Small intestine (tissue), 7 donors: ENCODE data around the gene MFSD11. TPM values are rescaled to one million over a fixed set of nuclear protein-coding genes. Genes with fewer than 3 reads are reported as not detected.
"Not testable (repeated sequence)": the region's sequence is repeated elsewhere in the genome, so short reads cannot be mapped to it uniquely, and the experiment has no call there.

ENCODE experiments used
- DNase-seq, 2 donors: peaks; one replicate each; pipeline versions ENCODE4 v3.0.0 to v3.0.0-alpha.2; 2013
- FAIRE-seq: peaks from 2 replicates; lab custom pipeline; 2012; peaks lifted over from hg19 to GRCh38; lab: Jason Lieb, UNC
- H3K27ac ChIP-seq, 3 donors: one replicate each; pipeline ENCODE4 v1.5.1; 2013; ENCODE audit warnings: low read length in 2 of 3, mild to moderate bottlenecking in 2 of 3, control low read depth in 1 of 3, inconsistent platforms in 1 of 3, low read depth in 1 of 3, moderate library complexity in 1 of 3
- H3K27me3 ChIP-seq, 3 donors: one replicate each; pipeline ENCODE4 v1.6.1; 2013; ENCODE audit warnings: low read length in 3 of 3, inconsistent platforms in 1 of 3; ENCODE audit not compliant: control insufficient read depth in 3 of 3, insufficient read depth in 3 of 3
- H3K36me3 ChIP-seq, 3 donors: one replicate each; pipeline ENCODE4 v1.6.1; 2013; ENCODE audit warnings: low read length in 3 of 3, inconsistent platforms in 1 of 3, low read depth in 1 of 3, mild to moderate bottlenecking in 1 of 3, moderate library complexity in 1 of 3; ENCODE audit not compliant: control insufficient read depth in 3 of 3, insufficient read depth in 2 of 3
- H3K4me1 ChIP-seq, 3 donors: one replicate each; pipeline ENCODE4 v1.6.1; 2013; ENCODE audit warnings: low read length in 2 of 3, inconsistent platforms in 1 of 3, low read depth in 1 of 3, mild to moderate bottlenecking in 1 of 3, moderate library complexity in 1 of 3; ENCODE audit not compliant: control insufficient read depth in 3 of 3, insufficient read depth in 2 of 3
- H3K4me3 ChIP-seq, 3 donors: one replicate each; pipeline ENCODE4 v1.5.1; 2013; ENCODE audit warnings: low read length in 3 of 3, control low read depth in 1 of 3, inconsistent platforms in 1 of 3, low read depth in 1 of 3, mild to moderate bottlenecking in 1 of 3, moderate library complexity in 1 of 3
- H3K9me3 ChIP-seq, 2 donors: one replicate each; pipeline ENCODE4 v1.6.1; 2013; ENCODE audit warnings: low read depth in 1 of 2, low read length in 1 of 2; ENCODE audit not compliant: control insufficient read depth in 2 of 2, insufficient read depth in 1 of 2
- WGBS, 3 donors: extraction: QIAGEN DNeasy Blood & Tissue Kit; methylation state at CpG; one replicate each; pipeline ENCODE4 v1.1.7; 2013; 5-methylcytosine and 5-hydroxymethylcytosine counted together
- polyA plus RNA-seq, 4 donors: library from polyadenylated mRNA; stranded (reverse) in 3 of 4; unstranded in 1 of 4; fragments of 200-250 nt in 3 of 4; fragments of 120-200 nt in 1 of 4; gene quantifications; one replicate each; pipeline versions ENCODE4 v1.2.1 to v1.2.3, GENCODE V29; 2013
- donor health status: healthy with polysubstance abuse.
- donor health status: control.
- donor health status: control.
- donor health status: Bipolar disorder and iron deficiency.
- donor health status: healthy.

Gene MFSD11
- polyA plus RNA-seq, 4 donors, result 8.3 to 28.4 (median 15.2) TPM

DNA sequence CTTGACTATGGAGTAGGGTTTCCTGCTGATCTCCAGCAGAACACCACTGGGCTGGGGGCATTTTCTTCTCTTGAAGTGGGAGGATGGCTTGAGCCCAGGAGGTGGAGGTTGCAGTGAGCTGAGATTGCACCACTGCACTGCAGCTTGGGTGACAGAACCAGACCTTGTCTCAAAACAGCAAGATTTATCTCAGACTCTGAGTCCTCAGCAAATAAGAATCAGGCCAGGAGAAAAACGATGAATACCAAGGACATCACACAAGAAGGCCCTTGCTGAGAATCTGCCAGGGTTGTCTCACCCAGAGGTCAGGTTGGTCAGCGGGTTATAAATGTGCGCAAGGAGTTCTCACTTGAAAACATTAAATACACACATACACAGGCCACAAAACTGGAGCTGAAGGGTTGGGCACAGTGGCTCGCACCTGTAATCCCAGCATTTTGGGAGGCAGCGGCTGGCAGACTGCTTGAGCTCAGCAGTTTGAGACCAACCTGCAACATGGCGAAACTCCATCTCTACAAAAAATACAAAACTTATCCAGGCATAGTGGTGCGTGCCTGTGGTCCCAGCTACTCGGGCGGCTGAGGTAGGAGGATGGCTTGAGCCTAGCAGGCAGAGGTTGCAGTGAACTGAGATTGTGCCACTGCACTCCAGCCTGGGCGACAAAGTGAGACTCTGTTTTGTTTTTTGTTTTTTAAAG lies 34.8 kb upstream of the MFSD11 start:
- no peaks in the 10 kb centered on the region for H3K36me3 ChIP-seq

DNA sequence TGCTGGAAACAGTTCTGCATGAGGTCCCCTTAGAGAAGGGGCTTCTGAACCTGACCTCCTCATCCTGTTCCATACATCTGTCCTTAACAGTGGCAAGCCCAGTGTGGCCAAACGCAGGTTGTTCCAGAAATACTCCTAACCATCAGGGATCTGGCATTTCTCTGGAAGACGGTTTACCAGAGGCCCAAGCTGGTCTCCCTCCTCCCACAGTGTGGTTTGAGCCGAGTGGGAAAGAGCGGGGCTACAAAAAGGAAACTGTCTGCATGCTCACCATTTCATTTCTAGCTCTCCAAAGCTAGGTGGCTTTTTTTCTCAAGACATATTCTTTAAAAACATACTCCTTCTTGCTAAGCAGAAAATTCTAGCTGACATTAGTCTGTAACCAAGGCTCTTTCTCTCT lies 33.1 kb upstream of the MFSD11 start:
- Histone ChIP-seq H3K4me3 (no peak overlapping the region), H3K9me3 (no peaks in the 10 kb centered on the region), H3K27ac (no peak overlapping the region), H3K36me3 (peaks cover 0 to 5% (median 0%) of the 10 kb centered on the region in 3 donors), H3K4me1 (peaks cover 0 to 26% (median 0%) of the 10 kb centered on the region in 3 donors), H3K27me3 (peaks cover 0 to 7% (median 0%) of the 10 kb centered on the region in 3 donors)
- 62 to 94% (median 85%) methylated on average over 4 of the region's 4 CpGs for WGBS, 3 donors
- no peak for DNase-seq
- no peak for FAIRE-seq

More for the DNA sequence above, 34.8 kb upstream of the MFSD11 start:
- Histone ChIP-seq H3K27me3 (no peaks in the 10 kb centered on the region), H3K9me3 (no peaks in the 10 kb centered on the region), H3K4me1 (peaks cover 0 to 18% (median 0%) of the 10 kb centered on the region in 3 donors), H3K27ac (no peak overlapping the region), H3K4me3 (no peak overlapping the region)
- FAIRE-seq (no peak), DNase-seq (no peak)
- 89 to 94% (median 92%) methylated on average over 10 of the region's 10 CpGs for WGBS, 3 donors

DNA sequence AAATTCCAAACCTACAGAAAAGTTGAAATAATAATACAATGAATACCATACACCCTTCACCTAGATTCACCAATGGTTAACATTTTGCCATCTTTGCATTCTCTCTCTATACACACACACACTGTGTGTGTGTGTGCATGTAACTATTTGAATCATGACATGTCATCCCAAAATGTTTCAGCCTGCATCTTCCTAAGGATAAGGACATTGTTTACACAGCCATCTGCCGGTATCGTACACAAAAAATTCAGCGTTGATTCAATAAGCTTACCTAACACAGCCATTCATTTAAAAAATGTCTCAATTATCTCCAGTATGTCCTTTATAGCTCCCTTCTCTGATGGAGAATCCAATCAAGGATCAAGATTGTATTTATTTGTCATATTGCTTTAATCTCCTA lies 31.1 kb upstream of the MFSD11 start:
- peaks cover 0 to 12% (median 0%) of the 10 kb centered on the region in 3 donors for H3K27me3 ChIP-seq
- no peak overlapping the region for H3K27ac ChIP-seq
- peaks cover 0 to 5% (median 0%) of the 10 kb centered on the region in 3 donors for H3K36me3 ChIP-seq
- DNase-seq (no peak), FAIRE-seq (no peak)
- 74 to 99% (median 82%) methylated on average over 3 of the region's 3 CpGs for WGBS, 3 donors
- H3K4me1 ChIP-seq, result peaks cover 0 to 21% (median 0%) of the 10 kb centered on the region in 3 donors
- H3K4me3 ChIP-seq, result no peak overlapping the region
- H3K9me3 ChIP-seq, result no peaks in the 10 kb centered on the region

DNA sequence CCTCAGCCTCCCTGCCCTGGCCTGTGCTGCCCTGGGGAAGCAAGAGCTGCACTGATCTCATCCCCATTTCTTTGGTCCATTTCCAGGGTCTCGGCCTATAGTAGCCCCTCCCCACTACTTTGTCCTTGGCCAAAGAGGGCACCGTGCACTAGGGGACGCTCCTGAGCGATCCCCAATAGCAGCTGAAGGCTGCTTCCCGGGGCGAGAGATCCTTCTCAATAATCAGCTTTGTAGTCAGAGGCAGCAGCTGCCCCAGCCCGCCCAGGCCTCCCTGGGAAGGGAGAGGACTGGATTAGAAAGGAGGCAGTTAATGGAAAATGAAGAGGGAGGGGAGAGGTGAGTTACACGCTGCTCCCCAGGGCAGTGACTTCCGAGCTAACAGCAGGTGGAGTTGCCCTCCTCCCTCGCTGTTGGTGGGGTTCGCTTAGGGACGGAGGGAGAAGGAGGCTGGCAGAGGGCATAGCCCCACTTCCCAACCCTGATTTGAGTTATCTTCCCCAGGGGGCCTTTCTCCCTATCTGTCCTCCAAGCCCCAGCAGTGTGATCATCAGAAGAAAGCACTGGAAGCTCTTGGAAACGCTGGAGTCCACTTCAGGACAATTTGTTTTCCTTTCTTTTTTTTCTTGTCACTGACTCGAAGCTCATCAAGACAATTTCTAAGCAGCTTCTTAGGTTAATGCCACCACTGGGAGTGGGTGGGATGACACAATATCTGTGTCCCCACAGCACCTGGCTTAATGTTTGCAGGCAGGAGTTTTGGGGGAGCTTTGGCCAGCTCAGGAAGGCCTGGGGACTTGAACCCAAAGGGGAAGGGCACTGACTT lies 29.7 kb upstream of the MFSD11 start:
- peak in 1 of 2 donors; percentile 36 for DNase-seq
- H3K4me1 ChIP-seq, result peaks cover 0 to 18% (median 0%) of the 10 kb centered on the region in 3 donors
- WGBS, 3 donors, result 53 to 63% (median 55%) methylated on average over 14 of the region's 14 CpGs

DNA sequence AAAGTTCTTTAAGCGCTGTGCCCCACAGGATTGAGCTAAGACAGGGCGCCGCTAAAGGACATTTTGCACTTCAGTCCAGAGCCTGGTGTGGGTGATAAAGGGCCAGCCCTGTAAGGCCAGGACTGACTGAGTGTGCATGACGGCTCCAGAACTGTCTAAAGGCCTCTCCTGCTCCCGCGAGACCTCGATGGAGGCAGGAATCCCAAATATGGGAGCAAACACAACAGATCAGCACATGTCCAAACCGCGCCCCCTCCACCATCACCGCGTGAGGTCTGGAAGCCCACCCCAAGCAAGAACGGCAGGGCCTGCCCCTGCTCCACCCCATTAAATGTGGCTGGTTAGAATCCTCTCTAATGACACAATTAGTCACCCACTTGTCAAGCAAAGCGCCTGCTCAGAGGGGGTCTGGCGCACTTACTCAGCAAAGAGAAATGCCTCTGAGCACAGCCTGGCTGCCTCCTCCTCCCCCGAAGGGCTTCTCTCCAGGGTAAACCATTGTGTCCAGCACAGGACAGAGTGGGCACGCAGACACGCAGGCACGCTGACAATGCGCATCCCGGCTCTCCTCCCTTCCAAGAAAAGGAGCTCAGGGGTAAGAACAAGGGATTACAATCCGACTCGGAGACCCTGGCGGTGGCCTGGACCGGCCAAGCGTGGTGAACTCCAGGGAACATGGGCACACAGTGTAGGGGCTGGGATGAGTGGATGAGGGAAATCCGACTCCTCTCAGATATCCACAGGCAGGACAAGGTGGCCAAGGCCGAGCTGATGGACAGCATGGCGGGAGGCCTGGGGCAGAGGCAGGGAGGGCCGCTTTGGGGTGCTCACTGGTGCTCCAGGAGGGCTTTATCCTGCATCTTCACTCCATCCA lies 28.6 kb upstream of the MFSD11 start:
- Histone ChIP-seq H3K9me3 (no peaks in the 10 kb centered on the region), H3K27ac (peak overlapping the region in 2 of 3 donors; percentile 77 to 92), H3K4me1 (peaks cover 0 to 18% (median 0%) of the 10 kb centered on the region in 3 donors), H3K36me3 (peaks cover 2 to 21% (median 6%) of the 10 kb centered on the region in 3 donors), H3K27me3 (peaks cover 0 to 12% (median 0%) of the 10 kb centered on the region in 3 donors), H3K4me3 (peak overlapping the region in 2 of 3 donors; percentile 4 to 54)
- DNase-seq (peak in 1 of 2 donors; percentile 59), FAIRE-seq (no peak)
- WGBS, 3 donors, result 64 to 88% (median 88%) methylated on average over 29 of the region's 29 CpGs

More for the DNA sequence above, 29.7 kb upstream of the MFSD11 start:
- peaks cover 0 to 12% (median 0%) of the 10 kb centered on the region in 3 donors for H3K27me3 ChIP-seq
- no peak overlapping the region for H3K4me3 ChIP-seq
- peak overlapping the region in 2 of 3 donors; percentile 63 to 72 for H3K27ac ChIP-seq
- no peak for FAIRE-seq
- H3K9me3 ChIP-seq, result no peaks in the 10 kb centered on the region
- peaks cover 2 to 12% (median 2%) of the 10 kb centered on the region in 3 donors for H3K36me3 ChIP-seq

DNA sequence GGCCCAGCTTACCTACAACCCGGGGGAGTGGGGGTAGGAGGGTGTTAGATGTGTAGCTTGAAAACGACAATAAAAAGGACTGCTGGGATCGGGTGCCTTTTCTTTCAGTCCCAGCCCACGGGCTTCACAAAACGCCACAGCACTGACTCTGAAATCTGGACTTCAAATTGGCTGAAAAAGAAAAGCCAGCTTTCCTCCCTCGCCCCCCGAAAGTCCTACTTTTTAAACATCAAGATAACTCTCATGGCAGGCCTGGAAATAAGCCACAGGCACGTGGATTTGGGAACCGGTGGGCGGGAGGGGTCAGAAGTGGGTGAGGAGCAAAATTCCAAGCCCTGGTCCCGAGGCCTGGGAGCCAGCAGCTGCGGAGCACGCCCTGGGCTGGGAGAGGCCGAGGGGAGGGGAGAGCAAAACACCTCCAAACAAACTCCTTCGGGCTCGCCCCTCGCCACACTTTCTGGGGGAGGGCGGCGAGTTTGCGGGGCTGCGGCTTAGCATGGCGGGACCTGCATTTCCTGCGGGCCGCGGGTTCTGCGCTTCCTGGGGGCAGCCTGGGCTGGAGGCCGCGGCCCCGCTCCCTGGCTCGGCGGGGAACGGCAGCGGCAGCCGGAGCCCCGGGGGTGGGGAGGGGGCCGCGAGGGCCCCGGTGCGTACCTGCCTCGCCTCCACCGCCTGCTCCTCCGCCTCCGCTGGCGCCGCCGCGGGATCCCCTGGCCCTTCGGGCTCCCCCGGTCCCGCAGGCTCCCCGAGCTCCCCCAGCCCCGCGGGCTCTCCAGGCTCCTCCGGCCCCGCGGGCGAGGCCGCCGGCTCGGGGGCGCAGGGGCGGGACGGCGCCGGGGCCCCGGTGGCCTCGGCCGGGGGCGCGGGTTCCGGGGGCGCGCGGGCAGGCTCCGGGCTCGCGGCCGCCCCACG lies 27.7 kb upstream of the MFSD11 start:
- H3K9me3 ChIP-seq, FAIRE-seq: not testable (repeated sequence)
- Histone ChIP-seq H3K27me3 (peaks cover 0 to 12% (median 0%) of the 10 kb centered on the region in 3 donors), H3K36me3 (peaks cover 2 to 25% (median 6%) of the 10 kb centered on the region in 3 donors), H3K4me1 (peaks cover 0 to 18% (median 0%) of the 10 kb centered on the region in 3 donors), H3K4me3 (peak overlapping the region; percentile 54 to 65 (median 54)), H3K27ac (peak overlapping the region; percentile 46 to 92 (median 77))
- 10 to 13% (median 11%) methylated on average over 22 to 52 of the region's 79 CpGs for WGBS, 3 donors
- peak in 1 of 2 donors; percentile 50 for DNase-seq
